H9 (cell line): ENCODE data around the gene ALOX15B. TPM values are rescaled to one million over a fixed set of nuclear protein-coding genes. Genes with fewer than 3 reads are reported as not detected.

ENCODE experiments used
- DNase-seq: peaks from one replicate; pipeline ENCODE4 v3.0.0-alpha.2; 2017
- H2AFZ ChIP-seq: one replicate; pipeline ENCODE4 v1.6.1; 2013; ENCODE audit warnings: mild to moderate bottlenecking, low read length, control low read depth, moderate library complexity
- H2AK5ac ChIP-seq: 2 replicates; pipeline ENCODE4 v1.6.1; 2013; ENCODE audit warnings: low read length, control low read depth, mixed read lengths; ENCODE audit not compliant: insufficient read length
- H2BK120ac ChIP-seq: one replicate; pipeline ENCODE4 v1.6.1; 2013; ENCODE audit warnings: low read depth, mild to moderate bottlenecking, low read length, control low read depth, inconsistent platforms; ENCODE audit not compliant: poor library complexity, severe bottlenecking
- H2BK12ac ChIP-seq: 2 replicates; pipeline ENCODE4 v1.6.1; 2013; ENCODE audit warnings: low read length, control low read depth, mixed read lengths, low read depth; ENCODE audit not compliant: insufficient read length
- H2BK15ac ChIP-seq: 2 replicates; pipeline ENCODE4 v1.6.1; 2013; ENCODE audit warnings: low read depth, low read length, control low read depth
- H2BK20ac ChIP-seq: one replicate; pipeline ENCODE4 v1.6.1; 2013; ENCODE audit warnings: low read depth, mild to moderate bottlenecking, low read length, control low read depth, inconsistent platforms; ENCODE audit not compliant: poor library complexity, severe bottlenecking
- H2BK5ac ChIP-seq: 2 replicates; pipeline ENCODE4 v1.6.1; 2013; ENCODE audit warnings: low read length, control low read depth, mixed read lengths; ENCODE audit not compliant: insufficient read length
- H3K14ac ChIP-seq: 2 replicates; pipeline ENCODE4 v1.6.1; 2013; ENCODE audit warnings: low read length, control low read depth; ENCODE audit not compliant: insufficient read depth
- H3K18ac ChIP-seq: 2 replicates; pipeline ENCODE4 v1.6.1; 2013; ENCODE audit warnings: low read depth, mild to moderate bottlenecking, mixed read lengths, low read length, control low read depth; ENCODE audit not compliant: insufficient read length
- H3K23ac ChIP-seq: 2 replicates; pipeline ENCODE4 v1.6.1; 2013; ENCODE audit warnings: low read length, control low read depth, mixed read lengths, low read depth; ENCODE audit not compliant: insufficient read length
- H3K23me2 ChIP-seq: 2 replicates; pipeline ENCODE4 v1.6.1; 2013; ENCODE audit warnings: low read depth, mild to moderate bottlenecking, mixed read lengths, low read length, control low read depth; ENCODE audit not compliant: insufficient read length, poor library complexity, severe bottlenecking
- H3K27ac ChIP-seq: 2 replicates; pipeline ENCODE4 v1.5.1; 2013; ENCODE audit warnings: low read length, control low read depth, mixed read lengths, low read depth; ENCODE audit not compliant: insufficient read length
- H3K27me3 ChIP-seq: 2 replicates; pipeline ENCODE4 v1.6.1; 2013; ENCODE audit warnings: low read length, control low read depth, inconsistent platforms; ENCODE audit not compliant: insufficient read depth
- H3K4ac ChIP-seq: 2 replicates; pipeline ENCODE4 v1.6.1; 2013; ENCODE audit warnings: low read depth, mild to moderate bottlenecking, control low read depth, inconsistent platforms, low read length, moderate library complexity
- H3K4me1 ChIP-seq: 2 replicates; pipeline ENCODE4 v1.6.1; 2013; ENCODE audit warnings: low read length, control low read depth, inconsistent platforms; ENCODE audit not compliant: insufficient read depth
- H3K4me2 ChIP-seq: 2 replicates; pipeline ENCODE4 v1.6.1; 2013; ENCODE audit warnings: low read length, control low read depth, mixed read lengths; ENCODE audit not compliant: insufficient read length, insufficient read depth
- H3K56ac ChIP-seq: 2 replicates; pipeline ENCODE4 v1.6.1; 2013; ENCODE audit warnings: low read depth, mild to moderate bottlenecking, mixed read lengths, low read length, control low read depth; ENCODE audit not compliant: insufficient read length
- H3K79me1 ChIP-seq: 2 replicates; pipeline ENCODE4 v1.6.1; 2013; ENCODE audit warnings: low read depth, mild to moderate bottlenecking, moderate library complexity, low read length, control low read depth, inconsistent platforms; ENCODE audit not compliant: insufficient read depth, poor library complexity, severe bottlenecking
- H3K79me2 ChIP-seq: 2 replicates; pipeline ENCODE4 v1.6.1; 2013; ENCODE audit warnings: low read length, control low read depth, inconsistent platforms; ENCODE audit not compliant: insufficient read depth
- H3K9ac ChIP-seq: 2 replicates; pipeline ENCODE4 v1.6.1; 2013; ENCODE audit warnings: low read length, control low read depth, mixed read lengths; ENCODE audit not compliant: insufficient read length; ENCODE audit errors: extremely low read depth
- H3K9me3 ChIP-seq: one replicate; pipeline ENCODE4 v1.6.1; 2013; ENCODE audit warnings: low read depth, low read length, inconsistent platforms; ENCODE audit not compliant: control insufficient read depth
- H3T11ph ChIP-seq: one replicate; pipeline ENCODE4 v1.6.1; 2013; ENCODE audit warnings: mild to moderate bottlenecking, low read length, control low read depth, inconsistent platforms
- H4K20me1 ChIP-seq: one replicate; pipeline ENCODE4 v1.6.1; 2013; ENCODE audit not compliant: control insufficient read depth, insufficient read length, insufficient read depth
- H4K5ac ChIP-seq: 2 replicates; pipeline ENCODE4 v1.6.1; 2013; ENCODE audit warnings: low read depth, mild to moderate bottlenecking, mixed read lengths, low read length, control low read depth; ENCODE audit not compliant: insufficient read length
- H4K8ac ChIP-seq: replicated peaks from 2 replicates; pipeline ENCODE4 v1.6.1; 2013; ENCODE audit warnings: low read length, control low read depth, mixed read lengths, low read depth; ENCODE audit not compliant: insufficient read length
- H4K91ac ChIP-seq: 2 replicates; pipeline ENCODE4 v1.6.1; 2013; ENCODE audit warnings: low read depth, mild to moderate bottlenecking, moderate library complexity, mixed read lengths, low read length, control low read depth; ENCODE audit not compliant: insufficient read length
- H3K27ac Mint-ChIP-seq, 3 experiments: 2 replicates in 2 of 3; 3 replicates in 1 of 3; pipeline ENCODE4 v1.8.0; 2020 to 2021; ENCODE audit warnings: mixed read lengths in 3 of 3, mild to moderate bottlenecking in 1 of 3, moderate library complexity in 1 of 3
- H3K27me3 Mint-ChIP-seq: 2 replicates; pipeline ENCODE4 v1.8.0; 2021; ENCODE audit warnings: low read depth, mild to moderate bottlenecking, moderate library complexity, mixed read lengths
- H3K36me3 Mint-ChIP-seq, 3 experiments: 2 replicates in 2 of 3; 3 replicates in 1 of 3; pipeline ENCODE4 v1.8.0; 2020 to 2021; ENCODE audit warnings: low read depth in 3 of 3, mixed read lengths in 3 of 3; ENCODE audit not compliant: insufficient read depth in 1 of 3
- H3K4me1 Mint-ChIP-seq, 2 experiments: 2 replicates each; pipeline ENCODE4 v1.8.0; 2020; ENCODE audit warnings: mixed read lengths in 2 of 2
- H3K4me3 Mint-ChIP-seq, 2 experiments: 2 replicates in 1 of 2; 3 replicates in 1 of 2; pipeline ENCODE4 v1.8.0; 2020 to 2021; ENCODE audit warnings: mild to moderate bottlenecking in 2 of 2, mixed read lengths in 2 of 2, moderate library complexity in 1 of 2
- H3K9me3 Mint-ChIP-seq, 2 experiments: 2 replicates in 1 of 2; 3 replicates in 1 of 2; pipeline ENCODE4 v1.8.0; 2020; ENCODE audit warnings: mild to moderate bottlenecking in 2 of 2, mixed read lengths in 2 of 2, moderate library complexity in 1 of 2
- WGBS: extraction: QIAGEN DNeasy Blood & Tissue Kit; methylation state at CpG from one replicate; pipeline ENCODE4 v1.1.7; 2013; ENCODE audit warnings: missing lambda C conversion rate, low lambda C conversion rate, mixed read lengths; ENCODE audit not compliant: insufficient read length; ENCODE audit errors: extremely low coverage; 5-methylcytosine and 5-hydroxymethylcytosine counted together
- total RNA-seq: library from RNA; stranded (reverse); gene quantifications from 2 replicates; pipeline ENCODE4 v1.2.1, GENCODE V29; 2021
- TF ChIP-seq, protein P1 (sequence below): fragments of 200-600 bp; sonication (generic); conservative IDR thresholded peaks from 3 replicates; pipeline ENCODE4 v1.8.0; 2021; ENCODE audit warnings: antibody characterized with exemption, mild to moderate bottlenecking

The ALOX15B gene
- total RNA-seq, 1 experiment from 2014 or later, result not detected

DNA sequence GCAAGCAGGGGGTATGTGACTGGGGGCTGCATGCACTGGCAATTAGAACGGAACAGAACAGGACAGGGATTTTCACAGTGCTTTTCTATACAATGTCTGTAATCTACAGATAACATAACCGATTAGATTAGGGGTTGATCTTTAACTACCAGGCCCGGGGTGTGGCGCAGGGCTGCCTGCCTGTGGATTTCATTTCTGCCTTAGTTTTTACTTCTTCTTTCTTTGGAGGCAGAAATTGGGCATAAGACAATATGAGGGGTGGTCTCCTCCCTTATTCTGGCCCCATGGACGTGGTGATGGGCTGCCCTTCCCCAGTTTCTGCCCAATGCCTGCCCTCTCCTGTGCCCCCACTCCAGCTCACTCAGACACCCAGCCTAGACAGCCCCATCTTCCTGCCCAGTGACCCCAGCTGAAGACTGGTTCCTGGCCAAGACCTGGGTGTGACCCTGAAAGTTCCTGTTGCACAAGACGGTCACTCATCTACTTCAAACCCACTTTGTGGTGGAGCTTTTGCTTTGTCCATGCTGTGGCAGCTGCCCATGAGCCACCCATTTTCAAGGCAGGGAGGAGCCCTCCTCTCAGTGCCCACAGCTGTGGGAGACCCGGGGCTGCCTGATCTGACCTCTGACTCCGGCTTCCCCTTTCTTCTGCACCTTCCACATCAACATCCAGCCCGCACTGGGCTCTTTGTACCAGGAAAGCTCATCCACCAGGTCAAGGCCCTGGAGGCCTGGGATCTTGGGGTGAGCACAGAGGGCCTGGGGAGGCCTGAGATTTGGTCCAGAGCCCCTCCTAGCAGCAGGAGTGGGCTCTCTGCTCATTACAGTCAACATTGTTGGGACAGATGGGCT is 30.1 kb downstream of the ALOX15B start:
- Histone ChIP-seq H3K18ac (no peak overlapping the region), H2BK120ac (no peak overlapping the region), H4K91ac (no peak overlapping the region), H2AFZ (no peak overlapping the region), H3K79me2 (no peaks in the 10 kb centered on the region), H3K79me1 (no peaks in the 10 kb centered on the region), H2BK20ac (no peak overlapping the region), H3K27ac (no peak overlapping the region), H2BK12ac (no peak overlapping the region), H3K4ac (no peak overlapping the region), H2BK15ac (no peak overlapping the region), H3K23me2 (peaks cover 16% of the 10 kb centered on the region), H3K4me2 (no peak overlapping the region), H4K5ac (no peak overlapping the region), H3K23ac (no peak overlapping the region), H3K9me3 (no peaks in the 10 kb centered on the region), H4K20me1 (no peaks in the 10 kb centered on the region), H3K27me3 (peaks cover 29% of the 10 kb centered on the region; the same call in 1 of the 2 replicates), H2AK5ac (no peak overlapping the region), H2BK5ac (no peak overlapping the region), H3T11ph (no peak overlapping the region), H3K4me1 (no peaks in the 10 kb centered on the region), H4K8ac (no peak overlapping the region), H3K56ac (no peak overlapping the region), H3K9ac (no peak overlapping the region), H3K14ac (no peak overlapping the region; the same call in 1 of the 2 replicates)
- Mint-ChIP-seq H3K36me3 (peaks cover 0 to 2% (median 0%) of the 10 kb centered on the region in 3 experiments; a peak in 2 of 7 replicates), H3K27ac (no peak overlapping the region), H3K4me1 (peaks cover 31 to 35% of the 10 kb centered on the region in 2 experiments), H3K27me3 (peaks cover 93% of the 10 kb centered on the region), H3K9me3 (peaks cover 0 to 3% of the 10 kb centered on the region in 2 experiments; a peak in 3 of 5 replicates), H3K4me3 (no peak overlapping the region)
- no peak for DNase-seq
- WGBS, result no CpG with 5 or more reads among the region's 9 CpGs
- TF ChIP-seq, protein P1, sequence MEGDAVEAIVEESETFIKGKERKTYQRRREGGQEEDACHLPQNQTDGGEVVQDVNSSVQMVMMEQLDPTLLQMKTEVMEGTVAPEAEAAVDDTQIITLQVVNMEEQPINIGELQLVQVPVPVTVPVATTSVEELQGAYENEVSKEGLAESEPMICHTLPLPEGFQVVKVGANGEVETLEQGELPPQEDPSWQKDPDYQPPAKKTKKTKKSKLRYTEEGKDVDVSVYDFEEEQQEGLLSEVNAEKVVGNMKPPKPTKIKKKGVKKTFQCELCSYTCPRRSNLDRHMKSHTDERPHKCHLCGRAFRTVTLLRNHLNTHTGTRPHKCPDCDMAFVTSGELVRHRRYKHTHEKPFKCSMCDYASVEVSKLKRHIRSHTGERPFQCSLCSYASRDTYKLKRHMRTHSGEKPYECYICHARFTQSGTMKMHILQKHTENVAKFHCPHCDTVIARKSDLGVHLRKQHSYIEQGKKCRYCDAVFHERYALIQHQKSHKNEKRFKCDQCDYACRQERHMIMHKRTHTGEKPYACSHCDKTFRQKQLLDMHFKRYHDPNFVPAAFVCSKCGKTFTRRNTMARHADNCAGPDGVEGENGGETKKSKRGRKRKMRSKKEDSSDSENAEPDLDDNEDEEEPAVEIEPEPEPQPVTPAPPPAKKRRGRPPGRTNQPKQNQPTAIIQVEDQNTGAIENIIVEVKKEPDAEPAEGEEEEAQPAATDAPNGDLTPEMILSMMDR, result no peak
